HEK293 (cell line): ENCODE results near the gene CEACAM20.
A peak's percentile ranks its signal among the peaks of the same experiment; 100 is the strongest.

Source experiments
- AEBP2 ChIP-seq: fragments of 450-650 bp; formaldehyde crosslinking; IDR thresholded peaks from 2 replicates; pipeline ENCODE4 v1.5.1; 2016; ENCODE audit warnings: missing biosample characterization, missing genetic modification characterization, borderline replicate concordance
- GLIS1 ChIP-seq: fragments of 450-650 bp; formaldehyde crosslinking; IDR thresholded peaks from 2 replicates; pipeline ENCODE4 v1.5.1; 2016; ENCODE audit warnings: missing biosample characterization, missing genetic modification characterization
- KLF9 ChIP-seq: fragments of 450-650 bp; formaldehyde crosslinking; IDR thresholded peaks from 2 replicates; pipeline ENCODE4 v1.5.1; 2016; ENCODE audit warnings: missing biosample characterization, missing genetic modification characterization, low read depth
- PRDM10 ChIP-seq: fragments of 450-650 bp; formaldehyde crosslinking; IDR thresholded peaks from 2 replicates; pipeline ENCODE4 v1.5.1; 2016; ENCODE audit warnings: missing biosample characterization, missing genetic modification characterization
- REST ChIP-seq: fragments of 450-650 bp; formaldehyde crosslinking; IDR thresholded peaks from 2 replicates; pipeline ENCODE4 v1.5.1; 2016; ENCODE audit warnings: missing biosample characterization, missing genetic modification characterization
- SALL2 ChIP-seq: fragments of 450-650 bp; formaldehyde crosslinking; IDR thresholded peaks from 2 replicates; pipeline ENCODE4 v1.5.0; 2017; ENCODE audit warnings: missing biosample characterization, mild to moderate bottlenecking, missing genetic modification characterization, borderline replicate concordance
- TCF7L2 ChIP-seq: IDR thresholded peaks from 2 replicates; pipeline ENCODE4 v1.6.1; 2011; ENCODE audit warnings: low read depth, mild to moderate bottlenecking, inconsistent platforms, low read length, moderate library complexity, borderline replicate concordance
- ZNF112 ChIP-seq: fragments of 450-650 bp; formaldehyde crosslinking; IDR thresholded peaks from 2 replicates; pipeline ENCODE4 v1.5.0; 2017; ENCODE audit warnings: missing biosample characterization, missing genetic modification characterization
- ZNF174 ChIP-seq: fragments of 450-650 bp; formaldehyde crosslinking; IDR thresholded peaks from 2 replicates; pipeline ENCODE4 v1.5.0; 2017; ENCODE audit warnings: missing biosample characterization, mild to moderate bottlenecking, missing genetic modification characterization
- ZNF394 ChIP-seq: fragments of 450-650 bp; formaldehyde crosslinking; IDR thresholded peaks from 2 replicates; pipeline ENCODE4 v1.5.1; 2016; ENCODE audit warnings: missing biosample characterization, missing genetic modification characterization, mild to moderate bottlenecking, moderate library complexity, borderline replicate concordance
- ZNF610 ChIP-seq: fragments of 450-650 bp; formaldehyde crosslinking; IDR thresholded peaks from 2 replicates; pipeline ENCODE4 v1.5.1; 2016; ENCODE audit warnings: missing biosample characterization, missing genetic modification characterization, borderline replicate concordance
- ZNF626 ChIP-seq: fragments of 450-650 bp; sonication (Bioruptor Pico); formaldehyde crosslinking; IDR thresholded peaks from 2 replicates; pipeline ENCODE4 v1.5.1; 2018; ENCODE audit warnings: missing biosample characterization, missing genetic modification characterization, inconsistent platforms
- ZNF664 ChIP-seq: fragments of 450-650 bp; formaldehyde crosslinking; IDR thresholded peaks from 2 replicates; pipeline ENCODE4 v1.5.1; 2016; ENCODE audit warnings: missing biosample characterization, missing genetic modification characterization
- ZNF747 ChIP-seq: fragments of 450-650 bp; formaldehyde crosslinking; IDR thresholded peaks from 2 replicates; pipeline ENCODE4 v1.5.1; 2016; ENCODE audit warnings: missing biosample characterization, missing genetic modification characterization
- ZNF837 ChIP-seq: fragments of 450-650 bp; formaldehyde crosslinking; IDR thresholded peaks from 2 replicates; pipeline ENCODE4 v1.5.1; 2016; ENCODE audit warnings: missing biosample characterization, missing genetic modification characterization
- TF ChIP-seq, protein P1 (sequence below): fragments of 450-650 bp; formaldehyde crosslinking; IDR thresholded peaks from 2 replicates; pipeline ENCODE4 v1.5.1; 2016; ENCODE audit warnings: missing biosample characterization, missing genetic modification characterization
- TF ChIP-seq, protein P2 (sequence below): fragments of 450-650 bp; IDR thresholded peaks from 2 replicates; pipeline ENCODE4 v1.5.1; 2018; ENCODE audit warnings: missing biosample characterization, missing genetic modification characterization
- TF ChIP-seq, protein P3 (sequence below): fragments of 450-650 bp; formaldehyde crosslinking; IDR thresholded peaks from 2 replicates; pipeline ENCODE4 v1.5.1; 2016; ENCODE audit warnings: missing biosample characterization, missing genetic modification characterization, low read depth
- TF ChIP-seq, protein P4 (sequence below): fragments of 450-650 bp; formaldehyde crosslinking; IDR thresholded peaks from 2 replicates; pipeline ENCODE4 v1.5.1; 2016; ENCODE audit warnings: missing biosample characterization, missing genetic modification characterization
- TF ChIP-seq, protein P5 (sequence below): IDR thresholded peaks from 2 replicates; pipeline ENCODE4 v1.6.1; 2011; ENCODE audit warnings: mild to moderate bottlenecking, low read depth, low read length, borderline replicate concordance

Gene CEACAM20

GRCh38 chr19:44499962-44500949, 29.2 kb downstream of the CEACAM20 start, which contains the start of gene ZNF180 (continued):
- TF ChIP-seq REST (no peak), ZNF394 (tag by site-specific recombination) (peak; percentile 69; the same call in 1 of the 2 replicates), ZNF112 (tag by site-specific recombination) (no peak), KLF9 (peak; percentile 82), GLIS1 (tag by site-specific recombination) (peak; percentile 74), AEBP2 (tag by site-specific recombination) (no peak), ZNF626 (tag by site-specific recombination) (no peak), ZNF610 (tag by site-specific recombination) (peak; percentile 75), PRDM10 (tag by site-specific recombination) (peak; percentile 84), TCF7L2 (no peak), ZNF837 (tag by site-specific recombination) (no peak), SALL2 (tag by site-specific recombination) (no peak), ZNF664 (tag by site-specific recombination) (peak; percentile 18; the same call in 1 of the 2 replicates), ZNF747 (tag by site-specific recombination) (no peak), ZNF174 (no peak)
- TF ChIP-seq, protein P1, sequence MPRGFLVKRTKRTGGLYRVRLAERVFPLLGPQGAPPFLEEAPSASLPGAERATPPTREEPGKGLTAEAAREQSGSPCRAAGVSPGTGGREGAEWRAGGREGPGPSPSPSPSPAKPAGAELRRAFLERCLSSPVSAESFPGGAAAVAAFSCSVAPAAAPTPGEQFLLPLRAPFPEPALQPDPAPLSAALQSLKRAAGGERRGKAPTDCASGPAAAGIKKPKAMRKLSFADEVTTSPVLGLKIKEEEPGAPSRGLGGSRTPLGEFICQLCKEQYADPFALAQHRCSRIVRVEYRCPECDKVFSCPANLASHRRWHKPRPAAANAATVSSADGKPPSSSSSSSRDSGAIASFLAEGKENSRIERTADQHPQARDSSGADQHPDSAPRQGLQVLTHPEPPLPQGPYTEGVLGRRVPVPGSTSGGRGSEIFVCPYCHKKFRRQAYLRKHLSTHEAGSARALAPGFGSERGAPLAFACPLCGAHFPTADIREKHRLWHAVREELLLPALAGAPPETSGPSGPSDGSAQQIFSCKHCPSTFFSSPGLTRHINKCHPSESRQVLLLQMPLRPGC (tag by site-specific recombination), result peak; percentile 30; the same call in 1 of the 2 replicates
- TF ChIP-seq, protein P2, sequence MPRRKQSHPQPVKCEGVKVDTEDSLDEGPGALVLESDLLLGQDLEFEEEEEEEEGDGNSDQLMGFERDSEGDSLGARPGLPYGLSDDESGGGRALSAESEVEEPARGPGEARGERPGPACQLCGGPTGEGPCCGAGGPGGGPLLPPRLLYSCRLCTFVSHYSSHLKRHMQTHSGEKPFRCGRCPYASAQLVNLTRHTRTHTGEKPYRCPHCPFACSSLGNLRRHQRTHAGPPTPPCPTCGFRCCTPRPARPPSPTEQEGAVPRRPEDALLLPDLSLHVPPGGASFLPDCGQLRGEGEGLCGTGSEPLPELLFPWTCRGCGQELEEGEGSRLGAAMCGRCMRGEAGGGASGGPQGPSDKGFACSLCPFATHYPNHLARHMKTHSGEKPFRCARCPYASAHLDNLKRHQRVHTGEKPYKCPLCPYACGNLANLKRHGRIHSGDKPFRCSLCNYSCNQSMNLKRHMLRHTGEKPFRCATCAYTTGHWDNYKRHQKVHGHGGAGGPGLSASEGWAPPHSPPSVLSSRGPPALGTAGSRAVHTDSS (tag by site-specific recombination), result no peak
- TF ChIP-seq, protein P3, sequence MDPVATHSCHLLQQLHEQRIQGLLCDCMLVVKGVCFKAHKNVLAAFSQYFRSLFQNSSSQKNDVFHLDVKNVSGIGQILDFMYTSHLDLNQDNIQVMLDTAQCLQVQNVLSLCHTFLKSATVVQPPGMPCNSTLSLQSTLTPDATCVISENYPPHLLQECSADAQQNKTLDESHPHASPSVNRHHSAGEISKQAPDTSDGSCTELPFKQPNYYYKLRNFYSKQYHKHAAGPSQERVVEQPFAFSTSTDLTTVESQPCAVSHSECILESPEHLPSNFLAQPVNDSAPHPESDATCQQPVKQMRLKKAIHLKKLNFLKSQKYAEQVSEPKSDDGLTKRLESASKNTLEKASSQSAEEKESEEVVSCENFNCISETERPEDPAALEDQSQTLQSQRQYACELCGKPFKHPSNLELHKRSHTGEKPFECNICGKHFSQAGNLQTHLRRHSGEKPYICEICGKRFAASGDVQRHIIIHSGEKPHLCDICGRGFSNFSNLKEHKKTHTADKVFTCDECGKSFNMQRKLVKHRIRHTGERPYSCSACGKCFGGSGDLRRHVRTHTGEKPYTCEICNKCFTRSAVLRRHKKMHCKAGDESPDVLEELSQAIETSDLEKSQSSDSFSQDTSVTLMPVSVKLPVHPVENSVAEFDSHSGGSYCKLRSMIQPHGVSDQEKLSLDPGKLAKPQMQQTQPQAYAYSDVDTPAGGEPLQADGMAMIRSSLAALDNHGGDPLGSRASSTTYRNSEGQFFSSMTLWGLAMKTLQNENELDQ, result no peak
- TF ChIP-seq, protein P4, sequence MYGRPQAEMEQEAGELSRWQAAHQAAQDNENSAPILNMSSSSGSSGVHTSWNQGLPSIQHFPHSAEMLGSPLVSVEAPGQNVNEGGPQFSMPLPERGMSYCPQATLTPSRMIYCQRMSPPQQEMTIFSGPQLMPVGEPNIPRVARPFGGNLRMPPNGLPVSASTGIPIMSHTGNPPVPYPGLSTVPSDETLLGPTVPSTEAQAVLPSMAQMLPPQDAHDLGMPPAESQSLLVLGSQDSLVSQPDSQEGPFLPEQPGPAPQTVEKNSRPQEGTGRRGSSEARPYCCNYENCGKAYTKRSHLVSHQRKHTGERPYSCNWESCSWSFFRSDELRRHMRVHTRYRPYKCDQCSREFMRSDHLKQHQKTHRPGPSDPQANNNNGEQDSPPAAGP (tag by site-specific recombination), result peak; percentile 54; the same call in 1 of the 2 replicates
- TF ChIP-seq, protein P5, sequence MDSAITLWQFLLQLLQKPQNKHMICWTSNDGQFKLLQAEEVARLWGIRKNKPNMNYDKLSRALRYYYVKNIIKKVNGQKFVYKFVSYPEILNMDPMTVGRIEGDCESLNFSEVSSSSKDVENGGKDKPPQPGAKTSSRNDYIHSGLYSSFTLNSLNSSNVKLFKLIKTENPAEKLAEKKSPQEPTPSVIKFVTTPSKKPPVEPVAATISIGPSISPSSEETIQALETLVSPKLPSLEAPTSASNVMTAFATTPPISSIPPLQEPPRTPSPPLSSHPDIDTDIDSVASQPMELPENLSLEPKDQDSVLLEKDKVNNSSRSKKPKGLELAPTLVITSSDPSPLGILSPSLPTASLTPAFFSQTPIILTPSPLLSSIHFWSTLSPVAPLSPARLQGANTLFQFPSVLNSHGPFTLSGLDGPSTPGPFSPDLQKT, result no peak
